ENCODE results near the gene ANKRD28.
"Not testable (repeated sequence)": the region's sequence is repeated elsewhere in the genome, so short reads cannot be mapped to it uniquely, and the experiment has no call there.

ANKRD28 gene

DNA sequence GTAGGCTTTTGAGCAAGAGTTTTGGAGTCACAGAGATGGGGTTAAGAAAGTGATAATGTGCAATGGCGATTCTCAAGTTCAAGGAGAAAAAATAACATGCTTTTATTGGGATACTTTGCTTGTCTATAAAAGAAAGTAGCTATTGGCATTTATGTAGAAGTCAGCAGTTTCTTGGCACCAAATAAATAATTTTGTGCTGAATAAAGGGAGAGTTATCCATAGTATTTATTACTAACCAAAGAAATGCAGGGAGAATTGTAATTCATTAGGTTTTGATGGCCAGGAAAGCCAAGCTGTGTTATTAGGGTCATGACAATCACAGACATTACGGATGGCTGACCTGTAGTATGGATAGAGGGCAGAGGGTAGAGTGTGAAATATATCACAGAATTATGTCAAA lies 163.1 kb downstream of the ANKRD28 start:
- no peak for DNase-seq (ENCODE audit: low spot score)

DNA sequence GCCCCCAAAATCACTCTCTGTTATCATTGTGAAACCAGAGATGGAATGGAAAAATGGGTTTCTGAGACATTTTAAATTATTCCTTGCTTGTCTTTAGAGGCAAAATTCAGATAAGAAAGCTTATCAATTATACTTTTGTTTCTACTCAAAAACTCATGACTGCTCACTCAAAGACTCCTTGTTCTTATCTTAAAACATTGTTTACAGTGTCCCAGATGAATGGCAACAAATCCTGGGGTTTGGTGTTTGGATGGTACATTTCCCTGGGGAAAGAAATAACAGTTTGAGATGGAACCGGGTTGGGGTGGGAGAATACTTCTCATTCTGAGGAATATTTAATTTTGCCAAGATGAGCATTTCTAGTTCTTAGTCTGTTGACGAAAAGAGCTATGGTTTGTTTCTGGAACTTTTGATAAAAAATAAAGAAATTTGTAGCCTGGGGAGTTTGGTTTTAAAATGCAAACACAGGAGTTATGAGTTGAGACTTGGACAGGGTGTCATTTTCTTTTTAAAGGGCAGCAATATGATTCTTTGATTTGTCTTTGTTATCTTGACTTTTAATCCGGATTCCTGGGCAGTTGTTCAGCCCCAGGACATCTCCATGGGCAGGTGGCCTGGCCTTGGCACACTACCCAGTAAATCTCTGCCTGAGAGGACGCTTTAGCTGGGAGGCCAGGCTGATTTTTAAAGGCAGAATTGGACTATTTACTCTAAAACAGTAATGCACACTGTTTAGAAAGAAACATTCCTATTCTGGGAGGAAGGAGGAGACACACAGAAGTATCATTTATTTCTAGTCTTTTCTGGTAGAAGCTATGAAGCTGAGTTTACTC lies 163.8 kb downstream of the ANKRD28 start:
- DNase-seq (ENCODE audit: low spot score), result no peak

- no peak for DNase-seq (ENCODE audit: low spot score)
Observed at GRCh38 chr3:15633159-15633558, 164.6 kb downstream of the ANKRD28 start.

DNA sequence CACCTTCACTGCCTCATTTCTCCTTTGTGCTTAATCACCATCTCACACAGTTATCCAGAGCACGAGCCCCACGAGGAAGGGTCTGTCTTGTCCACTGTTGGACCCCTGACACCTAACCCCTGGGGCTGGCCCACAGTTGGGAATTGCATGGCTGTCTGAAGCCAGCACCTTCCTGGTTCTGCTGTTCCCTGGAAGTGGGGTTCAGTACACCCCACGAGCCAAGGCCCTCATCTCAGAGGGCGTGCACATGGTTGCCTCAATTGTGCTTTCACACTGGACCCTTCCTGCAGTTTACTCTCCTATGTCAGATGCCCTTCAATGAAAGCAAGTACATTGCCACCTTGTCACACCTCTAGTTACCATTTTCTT lies 165.6 kb downstream of the ANKRD28 start:
- DNase-seq (ENCODE audit: low spot score), result no peak

- DNase-seq (ENCODE audit: low spot score), result no peak
Observed at GRCh38 chr3:15631426-15632211, 166.2 kb downstream of the ANKRD28 start.

DNA sequence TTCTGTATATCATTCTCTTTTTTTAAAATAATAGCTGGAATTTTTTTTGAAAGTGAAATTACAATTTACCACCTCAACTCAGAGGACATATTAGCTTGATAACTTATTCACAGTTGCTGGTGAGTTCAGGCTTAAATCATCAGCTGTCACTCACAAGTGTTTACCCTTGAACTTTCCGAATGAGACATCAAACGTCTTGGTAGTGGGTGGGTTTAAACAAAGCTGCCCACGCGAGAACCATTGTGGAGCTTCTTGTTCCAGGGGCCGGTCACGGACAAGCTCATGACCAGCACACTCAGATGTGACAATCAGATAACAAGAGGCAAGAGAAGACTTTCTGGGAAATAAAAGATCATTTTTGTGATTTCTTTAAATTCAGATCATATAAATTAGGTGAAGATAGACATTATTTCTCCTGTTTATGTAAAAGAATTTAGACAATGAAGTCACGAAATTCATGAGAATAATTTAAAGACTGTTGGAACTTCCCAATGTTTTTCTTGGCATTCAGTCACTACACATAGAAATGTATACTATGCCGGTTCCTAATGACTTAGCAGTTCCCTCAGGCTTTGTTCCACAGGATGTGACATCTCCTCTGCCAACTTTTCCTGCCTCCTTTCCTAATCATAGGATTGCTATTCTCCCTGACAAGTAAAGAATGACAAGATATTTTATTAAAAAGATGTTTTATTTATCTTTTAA lies 167.0 kb downstream of the ANKRD28 start:
- no peak for DNase-seq (ENCODE audit: low spot score)

GRCh38 chr3:15629860-15630597 lies 167.8 kb downstream of the ANKRD28 start:
- peak; percentile 91 for DNase-seq (ENCODE audit: low spot score)

- no peak for DNase-seq (ENCODE audit: low spot score)
Observed at GRCh38 chr3:15628967-15629366, 168.8 kb downstream of the ANKRD28 start.

GRCh38 chr3:15623535-15624440 lies 174.0 kb downstream of the ANKRD28 start:
- DNase-seq (ENCODE audit: low spot score), result no peak

GRCh38 chr3:15619659-15620464 lies 177.9 kb downstream of the ANKRD28 start:
- DNase-seq (ENCODE audit: low spot score), result not testable (repeated sequence)
